Bronchial epithelial cell (primary cell): ENCODE data around the gene PDSS2. TPM values are rescaled to one million over a fixed set of nuclear protein-coding genes. Genes with fewer than 3 reads are reported as not detected.
"Not testable (repeated sequence)": the region's sequence is repeated elsewhere in the genome, so short reads cannot be mapped to it uniquely, and the experiment has no call there.

Experiments
- DNase-seq: peaks from one replicate; pipeline ENCODE4 v3.0.0-alpha.2; 2010; ENCODE audit warnings: low read depth
- FAIRE-seq: peaks from 2 replicates; lab custom pipeline; 2011; peaks lifted over from hg19 to GRCh38; lab: Jason Lieb, UNC
- H3K27me3 ChIP-seq: 2 replicates; pipeline ENCODE4 v1.5.1; 2011; ENCODE audit warnings: low read length; ENCODE audit not compliant: control insufficient read depth, insufficient read depth
- H3K36me3 ChIP-seq: 2 replicates; pipeline ENCODE4 v1.5.1; 2011; ENCODE audit warnings: low read length; ENCODE audit not compliant: control insufficient read depth, insufficient read depth
- H3K4me3 ChIP-seq: 2 replicates; pipeline ENCODE4 v1.5.1; 2011; ENCODE audit warnings: mild to moderate bottlenecking, low read depth, low read length, control low read depth
- total RNA-seq: library from RNA; depleted of rRNA; stranded (reverse); fragments of >200 nt; gene quantifications from 2 replicates; pipeline ENCODE4 v1.2.1, GENCODE V29; 2014
- TF ChIP-seq, protein P1 (sequence below): IDR thresholded peaks from 2 replicates; pipeline ENCODE4 v1.5.1; 2011; ENCODE audit warnings: mild to moderate bottlenecking, moderate library complexity, low read length, control low read depth, inconsistent platforms; ENCODE audit not compliant: insufficient read depth, severe bottlenecking

The PDSS2 gene
- total RNA-seq, 1 donor from 2014 or later, result 18.2 TPM

DNA sequence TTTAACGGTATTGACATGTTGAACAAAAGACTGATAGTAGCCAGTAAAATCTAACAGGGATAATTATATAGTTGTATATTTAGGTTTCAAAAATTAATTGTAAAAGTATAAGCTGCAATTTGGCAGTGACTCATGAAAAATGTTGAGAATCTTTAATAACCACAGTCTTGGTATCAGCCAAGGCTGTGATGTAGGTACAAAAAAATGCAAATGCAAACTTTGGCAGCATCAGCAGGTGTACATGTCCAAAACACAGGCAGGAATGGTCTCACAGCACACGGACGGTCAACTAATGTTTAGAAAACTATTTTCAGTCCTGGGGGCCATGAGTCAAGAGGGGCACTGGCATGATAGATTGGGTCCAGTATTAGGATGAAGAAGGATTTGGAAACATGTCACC lies 285.6 kb downstream of the PDSS2 start:
- no peaks in the 10 kb centered on the region for H3K27me3 ChIP-seq
- no peak overlapping the region for H3K4me3 ChIP-seq
- DNase-seq (peak; percentile 30), FAIRE-seq (no peak)
- TF ChIP-seq, protein P1, sequence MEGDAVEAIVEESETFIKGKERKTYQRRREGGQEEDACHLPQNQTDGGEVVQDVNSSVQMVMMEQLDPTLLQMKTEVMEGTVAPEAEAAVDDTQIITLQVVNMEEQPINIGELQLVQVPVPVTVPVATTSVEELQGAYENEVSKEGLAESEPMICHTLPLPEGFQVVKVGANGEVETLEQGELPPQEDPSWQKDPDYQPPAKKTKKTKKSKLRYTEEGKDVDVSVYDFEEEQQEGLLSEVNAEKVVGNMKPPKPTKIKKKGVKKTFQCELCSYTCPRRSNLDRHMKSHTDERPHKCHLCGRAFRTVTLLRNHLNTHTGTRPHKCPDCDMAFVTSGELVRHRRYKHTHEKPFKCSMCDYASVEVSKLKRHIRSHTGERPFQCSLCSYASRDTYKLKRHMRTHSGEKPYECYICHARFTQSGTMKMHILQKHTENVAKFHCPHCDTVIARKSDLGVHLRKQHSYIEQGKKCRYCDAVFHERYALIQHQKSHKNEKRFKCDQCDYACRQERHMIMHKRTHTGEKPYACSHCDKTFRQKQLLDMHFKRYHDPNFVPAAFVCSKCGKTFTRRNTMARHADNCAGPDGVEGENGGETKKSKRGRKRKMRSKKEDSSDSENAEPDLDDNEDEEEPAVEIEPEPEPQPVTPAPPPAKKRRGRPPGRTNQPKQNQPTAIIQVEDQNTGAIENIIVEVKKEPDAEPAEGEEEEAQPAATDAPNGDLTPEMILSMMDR, result no peak
- no peaks in the 10 kb centered on the region for H3K36me3 ChIP-seq

DNA sequence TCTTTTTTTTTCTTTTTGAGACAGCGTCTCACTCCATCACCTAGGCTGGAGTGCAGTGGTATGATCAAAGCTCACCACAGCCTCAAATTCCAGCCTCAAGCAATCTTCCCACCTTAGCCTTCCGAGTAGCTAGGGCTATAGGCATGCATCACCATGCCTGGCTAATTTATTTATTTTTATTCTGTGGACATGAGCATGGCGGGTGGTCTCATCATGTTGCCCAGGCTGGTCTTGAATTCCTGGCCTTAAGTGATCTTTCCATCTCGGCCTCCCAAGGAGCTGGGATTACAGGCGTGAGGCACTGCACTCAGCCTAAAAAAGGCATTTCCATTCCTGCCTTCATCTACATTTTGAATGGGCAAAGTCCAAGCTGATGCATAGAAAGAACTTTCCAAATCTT lies 287.9 kb downstream of the PDSS2 start:
- Histone ChIP-seq H3K4me3 (no peak overlapping the region), H3K27me3 (no peaks in the 10 kb centered on the region), H3K36me3 (no peaks in the 10 kb centered on the region)
- TF ChIP-seq, protein P1, result no peak
- FAIRE-seq (no peak), DNase-seq (no peak)

DNA sequence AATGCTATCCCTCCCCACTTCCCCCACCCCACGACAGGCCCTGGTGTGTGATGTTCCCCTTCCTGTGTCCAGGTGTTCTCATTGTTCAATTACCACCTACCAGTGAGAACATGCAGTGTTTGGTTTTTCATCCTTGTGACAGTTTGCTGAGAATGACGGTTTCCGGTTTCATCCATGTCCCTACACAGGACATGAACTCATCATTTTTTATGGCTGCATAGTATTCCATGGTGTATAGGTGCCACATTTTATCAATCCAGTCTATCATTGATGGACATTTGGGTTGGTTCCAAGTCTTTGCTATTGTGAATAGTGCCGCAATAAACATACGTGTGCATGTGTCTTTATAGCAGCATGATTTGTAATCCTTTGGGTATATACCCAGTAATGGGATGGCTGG lies 295.1 kb downstream of the PDSS2 start:
- not testable (repeated sequence) for H3K27me3 ChIP-seq, H3K36me3 ChIP-seq, DNase-seq, H3K4me3 ChIP-seq, FAIRE-seq

DNA sequence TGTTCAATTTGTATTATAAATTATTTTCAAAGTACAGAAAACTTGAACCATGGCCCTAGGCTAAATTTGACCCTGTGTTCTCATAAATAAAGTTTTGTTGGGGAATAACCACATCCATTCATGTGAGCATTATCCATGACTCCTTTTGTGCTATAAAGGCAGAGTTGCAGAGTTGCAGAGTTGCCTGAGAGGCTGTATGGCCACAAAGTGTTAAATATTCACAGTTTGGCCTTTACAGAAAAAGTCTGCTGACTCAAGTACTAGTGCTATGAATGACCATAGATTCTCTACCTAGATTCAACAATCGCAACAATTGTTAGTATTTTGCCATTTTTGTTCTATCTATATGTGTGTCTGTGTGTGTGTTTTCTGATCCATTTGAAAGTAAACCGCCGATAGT lies 297.8 kb downstream of the PDSS2 start:
- no peaks in the 10 kb centered on the region for H3K27me3 ChIP-seq
- DNase-seq (no peak), FAIRE-seq (no peak)
- TF ChIP-seq, protein P1, result no peak
- H3K36me3 ChIP-seq, result no peaks in the 10 kb centered on the region
- no peak overlapping the region for H3K4me3 ChIP-seq

DNA sequence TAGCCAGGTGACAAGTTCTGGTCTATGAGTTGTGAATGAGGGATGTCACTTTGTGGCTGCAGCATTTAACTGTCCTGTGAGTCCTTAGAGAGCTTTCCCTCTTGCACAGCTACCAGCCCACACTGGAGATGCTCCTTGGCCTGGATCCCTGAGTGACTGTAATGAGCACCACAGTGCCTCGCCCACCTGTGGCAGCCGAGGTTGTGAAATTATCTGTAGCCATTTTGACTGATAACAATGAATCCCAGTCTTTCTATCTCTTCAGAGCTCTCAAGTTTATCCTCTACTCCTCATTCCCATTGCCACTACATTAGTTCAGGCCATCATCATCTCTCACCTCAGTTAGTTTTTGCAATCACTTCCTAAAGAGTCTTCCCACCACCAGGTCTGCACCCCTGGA lies 302.7 kb downstream of the PDSS2 start:
- FAIRE-seq, result no peak
- H3K36me3 ChIP-seq, result no peaks in the 10 kb centered on the region
- H3K27me3 ChIP-seq, result no peaks in the 10 kb centered on the region
- no peak overlapping the region for H3K4me3 ChIP-seq
- DNase-seq, result no peak
- TF ChIP-seq, protein P1, result no peak

DNA sequence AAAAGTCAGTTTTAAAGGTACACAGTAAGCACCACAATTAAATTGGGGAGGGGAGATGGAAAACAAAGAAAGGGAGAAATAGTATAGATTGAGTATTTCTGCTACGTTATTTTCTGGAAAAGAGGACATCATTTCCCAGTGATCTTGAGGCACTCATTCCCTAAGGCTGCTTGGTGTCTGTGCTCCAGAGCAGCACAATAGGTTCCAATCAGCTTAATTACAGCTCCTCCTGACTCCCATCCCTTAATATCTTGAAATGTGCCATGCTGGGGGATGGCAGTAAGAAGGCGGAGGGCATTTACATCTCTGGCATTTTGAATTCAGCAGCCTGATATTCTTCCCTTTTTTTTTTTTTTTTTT lies 304.6 kb downstream of the PDSS2 start:
- TF ChIP-seq, protein P1, result no peak
- Histone ChIP-seq H3K36me3 (no peaks in the 10 kb centered on the region), H3K27me3 (no peaks in the 10 kb centered on the region), H3K4me3 (no peak overlapping the region)
- DNase-seq, result no peak
- FAIRE-seq, result no peak
